Ramos (cell line): Measurements from ENCODE around the gene MACF1.
"Not testable (repeated sequence)": the region's sequence is repeated elsewhere in the genome, so short reads cannot be mapped to it uniquely, and the experiment has no call there.

ENCODE experiments used
- in situ Hi-C: fragments of 300-500 bp; cut with MboI; formaldehyde crosslinking; loops from one replicate; pipeline ENCODE4 v1.14.3; 2022; ENCODE audit warnings: low sequenced_read_pairs; ENCODE audit not compliant: unreplicated experiment

MACF1 gene

DNA sequence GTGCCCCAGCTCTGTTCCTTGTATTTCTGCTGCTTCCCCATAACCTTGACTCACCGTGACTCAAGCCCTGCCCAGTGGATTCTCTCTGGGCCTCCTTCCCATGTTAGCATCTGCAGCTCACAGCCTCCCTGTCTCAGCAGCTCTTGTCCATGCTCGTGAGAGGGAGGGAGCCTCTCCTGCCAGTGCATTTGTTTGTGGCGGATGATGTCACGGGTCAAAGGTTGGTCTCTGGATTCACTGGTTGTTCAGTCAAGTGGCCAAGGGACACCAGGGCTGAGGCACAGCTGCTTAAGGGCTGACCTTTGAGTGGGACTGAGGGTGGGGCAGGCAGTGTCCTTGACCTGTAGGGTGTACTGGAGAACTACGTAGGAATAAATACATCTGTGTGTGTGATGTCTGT lies 314.9 kb downstream of the MACF1 start:
- in situ Hi-C loops: loop anchor here (10.0 kb wide), 1 partner anchor 235 kb away; no protein-coding TSS in a partner anchor

DNA sequence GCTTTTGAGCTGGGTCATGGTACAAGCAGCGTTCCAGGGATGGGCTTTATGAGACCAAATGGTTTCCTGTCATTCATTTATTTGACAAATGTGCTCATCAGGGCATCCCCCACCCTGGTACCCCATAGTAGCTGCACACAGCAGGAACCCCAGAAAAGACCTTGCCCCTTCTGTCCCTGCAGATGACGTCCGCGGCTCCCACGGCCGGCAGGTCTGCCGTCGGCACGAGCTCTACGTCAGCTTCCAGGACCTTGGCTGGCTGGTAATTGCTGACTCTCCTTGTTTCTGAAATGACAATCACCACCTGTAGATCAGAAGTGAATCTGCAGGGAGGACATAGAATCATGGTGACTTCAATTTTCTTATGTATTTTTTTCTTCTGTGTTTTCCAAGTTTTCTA lies 317.7 kb downstream of the MACF1 start:
- in situ Hi-C loops: not testable (repeated sequence)

GRCh38 chr1:39522661-39523567 lies 318.4 kb downstream of the MACF1 start:
- in situ Hi-C loops: no loop called here

DNA sequence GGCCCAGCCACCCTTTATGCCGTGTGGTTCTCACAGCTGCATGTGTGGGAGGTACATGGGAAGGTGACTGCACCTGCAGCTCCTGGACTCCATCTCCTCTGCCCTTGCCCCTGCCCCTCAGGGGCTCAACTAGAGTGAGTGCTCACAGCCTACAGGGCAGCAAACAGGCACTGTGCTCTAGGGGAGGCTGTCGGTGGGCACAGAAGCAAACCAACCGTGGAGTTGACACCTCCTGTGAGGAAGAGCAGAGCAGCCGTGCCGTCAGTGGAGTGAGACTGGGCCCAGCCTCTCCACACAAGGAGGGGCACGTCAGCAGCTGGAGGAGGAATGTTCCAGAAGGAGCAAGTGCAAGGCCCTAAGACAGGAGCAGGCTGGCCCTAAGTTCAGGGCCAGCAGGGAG lies 319.7 kb downstream of the MACF1 start:
- in situ Hi-C loops: no loop called here

DNA sequence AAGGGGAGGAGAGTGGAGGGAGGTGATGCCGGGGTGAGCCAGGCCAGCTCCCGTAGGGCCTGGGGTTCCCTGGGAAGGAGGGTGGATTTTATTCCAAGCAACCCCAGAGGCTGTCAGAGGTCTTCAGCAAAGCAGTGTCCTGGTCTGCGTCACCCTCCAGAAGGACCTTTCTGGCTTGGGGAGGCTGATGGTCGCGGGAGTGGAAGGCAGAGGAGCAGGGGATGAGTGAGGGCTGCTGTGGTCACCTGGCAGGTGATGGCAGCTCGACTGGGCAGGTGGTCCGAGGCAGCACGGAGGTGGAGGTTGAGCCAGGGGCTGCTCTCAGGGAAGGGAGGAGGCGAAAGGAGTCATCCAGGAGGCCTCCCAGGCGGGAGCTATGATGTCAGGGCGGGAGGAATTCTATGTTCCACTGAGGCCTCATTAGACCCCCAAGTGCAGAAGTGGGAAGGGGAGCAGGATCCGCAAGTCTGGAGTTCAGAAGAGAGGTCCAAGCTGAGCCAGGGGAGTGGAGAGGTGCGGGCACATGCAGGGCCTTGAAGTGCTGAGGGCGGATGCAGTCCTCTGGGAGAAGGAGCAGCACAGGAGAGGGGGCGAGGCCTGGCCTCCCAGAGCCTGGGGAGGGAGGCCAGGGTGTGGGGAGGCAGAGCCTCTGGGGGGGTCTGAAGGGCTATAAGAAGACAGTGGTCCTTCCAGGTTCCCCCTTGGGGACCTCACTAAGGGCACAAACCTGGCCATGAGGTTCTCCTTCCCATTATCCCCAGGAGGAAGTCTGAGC lies 320.3 kb downstream of the MACF1 start:
- in situ Hi-C loops: no loop called here

- in situ Hi-C loops: no loop called here
Measured at GRCh38 chr1:39525366-39526165, 321.1 kb downstream of the MACF1 start.

- in situ Hi-C loops: no loop called here
Measured at GRCh38 chr1:39526466-39527189, 322.1 kb downstream of the MACF1 start.

DNA sequence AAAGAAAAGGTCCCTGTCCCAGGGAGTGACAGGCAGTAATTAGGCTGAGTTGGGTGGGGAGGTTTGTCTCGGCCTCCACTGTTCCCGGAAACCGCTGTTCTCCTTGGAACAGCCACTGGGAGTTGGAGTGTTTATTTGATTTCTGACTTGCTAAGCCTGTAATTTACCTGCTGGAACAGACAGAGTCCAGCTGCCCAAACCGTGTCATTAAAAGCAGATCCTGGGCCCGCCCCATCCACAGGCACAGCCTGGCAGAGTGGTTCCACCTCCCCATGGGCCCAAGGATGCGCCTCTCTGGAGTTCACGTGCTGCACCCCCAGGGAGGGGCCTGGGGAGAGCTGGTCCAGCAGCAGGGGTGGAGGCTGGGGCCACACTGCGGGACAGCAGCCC lies 322.7 kb downstream of the MACF1 start:
- in situ Hi-C loops: not testable (repeated sequence)

- in situ Hi-C loops: no loop called here
Measured at GRCh38 chr1:39528082-39528481, 323.6 kb downstream of the MACF1 start.

DNA sequence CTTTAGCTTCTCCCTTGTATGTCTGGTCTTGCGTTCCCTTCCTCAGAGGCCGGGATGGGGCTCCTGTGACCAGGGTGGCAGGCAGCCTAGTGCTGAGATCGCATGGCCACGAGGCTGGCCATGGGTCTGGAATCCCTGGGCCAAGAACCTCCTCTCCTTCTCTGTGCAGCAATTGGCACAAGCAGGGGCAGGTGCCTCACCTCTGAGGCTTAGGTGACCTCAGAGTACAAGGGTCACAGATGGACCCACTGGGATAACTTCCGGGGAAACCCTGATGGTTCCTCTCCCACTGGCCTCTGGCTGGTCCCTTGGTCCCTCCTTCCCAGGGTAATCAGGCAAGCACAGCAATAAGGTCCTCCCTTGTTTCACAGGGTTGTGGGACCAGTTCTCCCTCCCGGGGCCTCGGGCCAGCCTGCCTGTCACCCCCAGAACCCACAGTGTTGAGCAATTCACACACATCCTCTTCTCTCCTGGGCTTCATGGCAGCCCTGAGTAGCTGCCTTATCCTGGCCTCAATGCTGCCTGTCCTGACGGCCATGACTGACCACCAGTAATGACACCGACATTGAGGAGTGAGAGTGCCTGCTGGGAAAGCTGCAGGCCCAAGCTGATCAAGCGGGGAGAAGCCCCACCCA lies 325.5 kb downstream of the MACF1 start:
- in situ Hi-C loops: no loop called here

DNA sequence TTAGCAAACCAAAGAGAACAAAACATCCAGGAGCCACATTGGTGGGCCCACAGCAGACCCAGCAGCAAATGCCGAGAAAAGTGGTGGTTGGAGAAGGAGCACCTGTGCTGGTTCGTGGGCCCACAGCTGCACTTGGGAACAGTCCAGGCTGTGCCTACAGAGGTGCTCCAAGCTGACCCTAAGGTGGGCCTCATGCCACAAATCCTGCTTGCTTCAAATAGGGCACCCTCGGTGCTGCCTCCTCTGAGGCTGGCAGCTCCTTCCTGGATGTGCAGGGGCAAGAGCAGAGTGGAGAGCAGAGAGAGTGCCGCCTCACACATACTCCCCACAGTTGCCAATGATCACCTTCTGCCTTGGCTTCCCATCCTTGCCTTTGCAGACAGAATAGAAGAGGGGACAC lies 327.0 kb downstream of the MACF1 start:
- in situ Hi-C loops: no loop called here

GRCh38 chr1:39533442-39533841 lies 328.9 kb downstream of the MACF1 start:
- in situ Hi-C loops: no loop called here
